ENCODE measurements around the gene KBTBD3. TPM values are rescaled to one million over a fixed set of nuclear protein-coding genes. Genes with fewer than 3 reads are reported as not detected.

Gene KBTBD3
- total and polyA plus RNA-seq, 4 donors = 1.0 to 12.4 (median 2.4) TPM

GRCh38 chr11:106022795-106023275 is 54.3 kb downstream of the KBTBD3 start:
- Histone ChIP-seq H3K9me3 (ENCODE audit: control insufficient read depth in 4 of 4, low read length in 3 of 4) (no peaks in the 10 kb centered on the region), H3K9ac (ENCODE audit: low read depth in 1 of 2, low read length in 2 of 2) (no peak overlapping the region), H3K27ac (ENCODE audit: low read depth in 1 of 2, low read length in 2 of 2) (peak overlapping the region in 1 of 2 donors; percentile 25), H3K27me3 (ENCODE audit: control insufficient read depth in 4 of 4, insufficient read depth in 4 of 4, low read length in 3 of 4) (no peaks in the 10 kb centered on the region), H3K4me1 (ENCODE audit: control insufficient read depth in 4 of 4, insufficient read depth in 4 of 4, low read length in 3 of 4) (peaks cover 2 to 15% (median 8%) of the 10 kb centered on the region in 4 donors), H3K4me3 (ENCODE audit: low read depth in 1 of 3, low read length in 3 of 3) (peak overlapping the region; percentile 58 to 97 (median 59)), H3K36me3 (ENCODE audit: control insufficient read depth in 4 of 4, insufficient read depth in 3 of 4, low read depth in 1 of 4, low read length in 3 of 4) (no peaks in the 10 kb centered on the region)
- no peak for DNase-seq (ENCODE audit: low spot score)
- 92% methylated on average over 7 of the region's 7 CpGs for WGBS
- TF ChIP-seq, protein P1, sequence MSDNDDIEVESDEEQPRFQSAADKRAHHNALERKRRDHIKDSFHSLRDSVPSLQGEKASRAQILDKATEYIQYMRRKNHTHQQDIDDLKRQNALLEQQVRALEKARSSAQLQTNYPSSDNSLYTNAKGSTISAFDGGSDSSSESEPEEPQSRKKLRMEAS (IDR thresholded peaks at IDR 0.05) = no peak
- peak; percentile 4 for TF ChIP-seq NR2F2 (IDR thresholded peaks at IDR 0.05)

GRCh38 chr11:106021967-106022794 is 55.0 kb downstream of the KBTBD3 start, which contains the start of gene MSANTD4:
Gene MSANTD4, minus strand, starts transcription at chr11:106022240. Its CDS starts 11,323 bp downstream, at chr11:106010917.
- 1% methylated on average over 48 of the region's 48 CpGs for WGBS
- TF ChIP-seq, protein P2, sequence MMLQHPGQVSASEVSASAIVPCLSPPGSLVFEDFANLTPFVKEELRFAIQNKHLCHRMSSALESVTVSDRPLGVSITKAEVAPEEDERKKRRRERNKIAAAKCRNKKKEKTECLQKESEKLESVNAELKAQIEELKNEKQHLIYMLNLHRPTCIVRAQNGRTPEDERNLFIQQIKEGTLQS (IDR thresholded peaks at IDR 0.05) = no peak
- TF ChIP-seq HNF4G (IDR thresholded peaks at IDR 0.05) (no peak), RXRA (IDR thresholded peaks at IDR 0.05) (peak; percentile 79 to 92), JUND (IDR thresholded peaks at IDR 0.05) (peak; percentile 84 to 90), NR2F2 (IDR thresholded peaks at IDR 0.05) (peak; percentile 96), FOXA2 (IDR thresholded peaks at IDR 0.05) (no peak), RAD21 (IDR thresholded peaks at IDR 0.05) (peak in 1 of 2 donors; percentile 22), GABPA (IDR thresholded peaks at IDR 0.05 in 1 of 2, conservative IDR thresholded peaks at IDR 0.05 in 1 of 2) (peak; percentile 77 to 93), REST (IDR thresholded peaks at IDR 0.05) (peak; percentile 23), SP1 (IDR thresholded peaks at IDR 0.05) (peak; percentile 96), FOXA1 (IDR thresholded peaks at IDR 0.05) (no peak), EGR1 (IDR thresholded peaks at IDR 0.05; ENCODE audit: low read depth in 2 of 2) (peak in 1 of 2 donors; percentile 51), YY1 (IDR thresholded peaks at IDR 0.05) (peak; percentile 79), HNF4A (conservative IDR thresholded peaks at IDR 0.05) (peak in 1 of 2 donors; percentile 72)
- TF ChIP-seq, protein P3, sequence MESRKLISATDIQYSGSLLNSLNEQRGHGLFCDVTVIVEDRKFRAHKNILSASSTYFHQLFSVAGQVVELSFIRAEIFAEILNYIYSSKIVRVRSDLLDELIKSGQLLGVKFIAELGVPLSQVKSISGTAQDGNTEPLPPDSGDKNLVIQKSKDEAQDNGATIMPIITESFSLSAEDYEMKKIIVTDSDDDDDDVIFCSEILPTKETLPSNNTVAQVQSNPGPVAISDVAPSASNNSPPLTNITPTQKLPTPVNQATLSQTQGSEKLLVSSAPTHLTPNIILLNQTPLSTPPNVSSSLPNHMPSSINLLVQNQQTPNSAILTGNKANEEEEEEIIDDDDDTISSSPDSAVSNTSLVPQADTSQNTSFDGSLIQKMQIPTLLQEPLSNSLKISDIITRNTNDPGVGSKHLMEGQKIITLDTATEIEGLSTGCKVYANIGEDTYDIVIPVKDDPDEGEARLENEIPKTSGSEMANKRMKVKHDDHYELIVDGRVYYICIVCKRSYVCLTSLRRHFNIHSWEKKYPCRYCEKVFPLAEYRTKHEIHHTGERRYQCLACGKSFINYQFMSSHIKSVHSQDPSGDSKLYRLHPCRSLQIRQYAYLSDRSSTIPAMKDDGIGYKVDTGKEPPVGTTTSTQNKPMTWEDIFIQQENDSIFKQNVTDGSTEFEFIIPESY (IDR thresholded peaks at IDR 0.05) = peak; percentile 20
- TF ChIP-seq, protein P4, sequence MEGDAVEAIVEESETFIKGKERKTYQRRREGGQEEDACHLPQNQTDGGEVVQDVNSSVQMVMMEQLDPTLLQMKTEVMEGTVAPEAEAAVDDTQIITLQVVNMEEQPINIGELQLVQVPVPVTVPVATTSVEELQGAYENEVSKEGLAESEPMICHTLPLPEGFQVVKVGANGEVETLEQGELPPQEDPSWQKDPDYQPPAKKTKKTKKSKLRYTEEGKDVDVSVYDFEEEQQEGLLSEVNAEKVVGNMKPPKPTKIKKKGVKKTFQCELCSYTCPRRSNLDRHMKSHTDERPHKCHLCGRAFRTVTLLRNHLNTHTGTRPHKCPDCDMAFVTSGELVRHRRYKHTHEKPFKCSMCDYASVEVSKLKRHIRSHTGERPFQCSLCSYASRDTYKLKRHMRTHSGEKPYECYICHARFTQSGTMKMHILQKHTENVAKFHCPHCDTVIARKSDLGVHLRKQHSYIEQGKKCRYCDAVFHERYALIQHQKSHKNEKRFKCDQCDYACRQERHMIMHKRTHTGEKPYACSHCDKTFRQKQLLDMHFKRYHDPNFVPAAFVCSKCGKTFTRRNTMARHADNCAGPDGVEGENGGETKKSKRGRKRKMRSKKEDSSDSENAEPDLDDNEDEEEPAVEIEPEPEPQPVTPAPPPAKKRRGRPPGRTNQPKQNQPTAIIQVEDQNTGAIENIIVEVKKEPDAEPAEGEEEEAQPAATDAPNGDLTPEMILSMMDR (IDR thresholded peaks at IDR 0.05; ENCODE audit: low read depth, low read length, missing input control) = peak; percentile 11
- TF ChIP-seq, protein P1 (IDR thresholded peaks at IDR 0.05) = peak; percentile 47
- no peak within 1 kb of the TSS for H3K9ac ChIP-seq (ENCODE audit: low read depth in 1 of 2, low read length in 2 of 2)
- peak within 1 kb of the TSS in 1 of 2 donors; percentile 46 for H3K27ac ChIP-seq (ENCODE audit: low read depth in 1 of 2, low read length in 2 of 2)
- no peaks in the 10 kb centered on the region for H3K9me3 ChIP-seq (ENCODE audit: control insufficient read depth in 4 of 4, low read length in 3 of 4)
- peaks cover 2 to 15% (median 8%) of the 10 kb centered on the region in 4 donors for H3K4me1 ChIP-seq (ENCODE audit: control insufficient read depth in 4 of 4, insufficient read depth in 4 of 4, low read length in 3 of 4)
- peak; percentile 97 for DNase-seq (ENCODE audit: low spot score)
- no peaks in the 10 kb centered on the region for H3K27me3 ChIP-seq (ENCODE audit: control insufficient read depth in 4 of 4, insufficient read depth in 4 of 4, low read length in 3 of 4)
- H3K36me3 ChIP-seq (ENCODE audit: control insufficient read depth in 4 of 4, insufficient read depth in 3 of 4, low read depth in 1 of 4, low read length in 3 of 4) = no peaks in the 10 kb centered on the region
- H3K4me3 ChIP-seq (ENCODE audit: low read depth in 1 of 3, low read length in 3 of 3) = peak within 1 kb of the TSS; percentile 70 to 97 (median 96)

All from liver (tissue), 9 donors.